GM19324 (cell line): ENCODE results near the gene SPATS2L.
"Not testable (repeated sequence)": the region's sequence is repeated elsewhere in the genome, so short reads cannot be mapped to it uniquely, and the experiment has no call there.

ENCODE experiments used
- ATAC-seq: cut with Tn5 transposase; IDR thresholded peaks from one replicate; pipeline ENCODE4 v1.9.1; 2021; ENCODE audit warnings: mild to moderate bottlenecking, moderate library complexity; ENCODE audit not compliant: unreplicated experiment, low FRiP score

SPATS2L gene

GRCh38 chr2:200318940-200319435, 12.5 kb downstream of the SPATS2L start:
- no peak for ATAC-seq

- ATAC-seq: no peak
Observed at GRCh38 chr2:200319548-200320337, 13.2 kb downstream of the SPATS2L start.

- ATAC-seq: no peak
Observed at GRCh38 chr2:200320344-200320743, 13.9 kb downstream of the SPATS2L start.

GRCh38 chr2:200320991-200321390, 14.5 kb downstream of the SPATS2L start:
- no peak for ATAC-seq

GRCh38 chr2:200321780-200322534, 15.5 kb downstream of the SPATS2L start:
- no peak for ATAC-seq

- no peak for ATAC-seq
Observed at GRCh38 chr2:200322607-200323006, 16.1 kb downstream of the SPATS2L start.

GRCh38 chr2:200324362-200324761, 17.9 kb downstream of the SPATS2L start:
- no peak for ATAC-seq

- no peak for ATAC-seq
Observed at GRCh38 chr2:200329384-200329783, 22.9 kb downstream of the SPATS2L start.

GRCh38 chr2:200329798-200330197, 23.3 kb downstream of the SPATS2L start:
- no peak for ATAC-seq

GRCh38 chr2:200330351-200331060, 24.0 kb downstream of the SPATS2L start:
- no peak for ATAC-seq

- ATAC-seq: no peak
Observed at GRCh38 chr2:200331061-200331400, 24.5 kb downstream of the SPATS2L start.

GRCh38 chr2:200335657-200336056, 29.2 kb downstream of the SPATS2L start:
- no peak for ATAC-seq

- no peak for ATAC-seq
Observed at GRCh38 chr2:200336980-200337615, 30.6 kb downstream of the SPATS2L start.

GRCh38 chr2:200337621-200338020, 31.1 kb downstream of the SPATS2L start:
- no peak for ATAC-seq

GRCh38 chr2:200338692-200339091, 32.2 kb downstream of the SPATS2L start:
- ATAC-seq: no peak

GRCh38 chr2:200340508-200341224, 34.2 kb downstream of the SPATS2L start:
- ATAC-seq: no peak

GRCh38 chr2:200341376-200341775, 34.9 kb downstream of the SPATS2L start:
- no peak for ATAC-seq

- no peak for ATAC-seq
Observed at GRCh38 chr2:200342235-200342634, 35.7 kb downstream of the SPATS2L start.

- no peak for ATAC-seq
Observed at GRCh38 chr2:200342654-200343053, 36.2 kb downstream of the SPATS2L start.

- ATAC-seq: not testable (repeated sequence)
Observed at GRCh38 chr2:200344202-200344601, 37.7 kb downstream of the SPATS2L start.
